ENCODE results near the gene CDC25A. TPM values are rescaled to one million over a fixed set of nuclear protein-coding genes. Genes with fewer than 3 reads are reported as not detected.
A peak's percentile ranks its signal among the peaks of the same experiment; 100 is the strongest.

The CDC25A gene
- total RNA-seq, 2 donors from 2014 or later = 0.33 TPM; not detected in 1

GRCh38 chr3:48151058-48151806 lies 37.0 kb downstream of the CDC25A start:
- H3K27ac ChIP-seq = peak overlapping the region in 1 of 4 donors; percentile 26
- intact Hi-C loops (cut with DNase I) = loop anchor here (10.0 kb wide), 2 partner anchors 166 to 326 kb away; no protein-coding TSS in a partner anchor
- ATAC-seq (peak; percentile 98), DNase-seq (peak; percentile 83 to 88 (median 86))
- no peaks in the 10 kb centered on the region for H3K36me3 ChIP-seq (replicated peaks in 1 of 2; ENCODE audit: insufficient read depth in 1 of 2, low read depth in 2 of 2)
- H3K4me3 ChIP-seq = no peak overlapping the region
- no peaks in the 10 kb centered on the region for H3K9me3 ChIP-seq
- 29 to 34% methylated on average over 7 to 8 of the region's 8 CpGs for WGBS, 2 donors
- TF ChIP-seq CTCF (IDR thresholded peaks at IDR 0.05) (peak; percentile 76 to 96 (median 93)), POLR2A (IDR thresholded peaks at IDR 0.05) (no peak)
- H3K27me3 ChIP-seq = no peaks in the 10 kb centered on the region
- H3K4me1 ChIP-seq = peaks cover 9% of the 10 kb centered on the region

- WGBS, 2 donors = 87 to 88% methylated on average over 5 of the region's 5 CpGs
- Histone ChIP-seq H3K4me3 (no peak overlapping the region), H3K4me1 (peaks cover 5% of the 10 kb centered on the region), H3K27me3 (no peaks in the 10 kb centered on the region), H3K27ac (no peak overlapping the region), H3K9me3 (no peaks in the 10 kb centered on the region), H3K36me3 (replicated peaks in 1 of 2; ENCODE audit: insufficient read depth in 1 of 2, low read depth in 2 of 2) (no peaks in the 10 kb centered on the region)
- DNase-seq (no peak), ATAC-seq (no peak)
- intact Hi-C loops (cut with DNase I) = loop anchor here (10.0 kb wide), 1 partner anchor 299 kb away; no protein-coding TSS in a partner anchor
- TF ChIP-seq POLR2A (IDR thresholded peaks at IDR 0.05) = no peak
- TF ChIP-seq CTCF (IDR thresholded peaks at IDR 0.05) = no peak
Observed at GRCh38 chr3:48143992-48144391, 44.2 kb downstream of the CDC25A start.

- WGBS, 2 donors = 88 to 92% methylated on average over 3 of the region's 3 CpGs
- no peaks in the 10 kb centered on the region for H3K36me3 ChIP-seq (replicated peaks in 1 of 2; ENCODE audit: insufficient read depth in 1 of 2, low read depth in 2 of 2)
- peaks cover 5% of the 10 kb centered on the region for H3K4me1 ChIP-seq
- TF ChIP-seq CTCF (IDR thresholded peaks at IDR 0.05) (no peak), POLR2A (IDR thresholded peaks at IDR 0.05) (no peak)
- H3K27me3 ChIP-seq = no peaks in the 10 kb centered on the region
- no peaks in the 10 kb centered on the region for H3K9me3 ChIP-seq
- DNase-seq (no peak), ATAC-seq (no peak)
- intact Hi-C loops (cut with DNase I) = loop anchor here (10.0 kb wide), 1 partner anchor 299 kb away; no protein-coding TSS in a partner anchor
- H3K27ac ChIP-seq = no peak overlapping the region
- H3K4me3 ChIP-seq = no peak overlapping the region
Observed at GRCh38 chr3:48143567-48143966, 44.6 kb downstream of the CDC25A start.

GRCh38 chr3:48142316-48142870 lies 45.8 kb downstream of the CDC25A start:
- intact Hi-C loops (cut with DNase I) = loop anchor here (10.0 kb wide), 1 partner anchor 298 kb away; no protein-coding TSS in a partner anchor
- 68 to 74% methylated on average over 7 to 11 of the region's 11 CpGs for WGBS, 2 donors
- peaks cover 5% of the 10 kb centered on the region for H3K4me1 ChIP-seq
- ATAC-seq (peak; percentile 33), DNase-seq (peak in 3 of 4 donors; percentile 48 to 71 (median 57))
- no peak for TF ChIP-seq CTCF (IDR thresholded peaks at IDR 0.05)
- TF ChIP-seq POLR2A (IDR thresholded peaks at IDR 0.05) = no peak
- no peak overlapping the region for H3K4me3 ChIP-seq
- H3K36me3 ChIP-seq (replicated peaks in 1 of 2; ENCODE audit: insufficient read depth in 1 of 2, low read depth in 2 of 2) = no peaks in the 10 kb centered on the region
- H3K9me3 ChIP-seq = no peaks in the 10 kb centered on the region
- no peaks in the 10 kb centered on the region for H3K27me3 ChIP-seq
- no peak overlapping the region for H3K27ac ChIP-seq

Data from body of pancreas (tissue), 4 donors.